GM23338 (cell line): ENCODE results near the gene GABARAP. TPM values are rescaled to one million over a fixed set of nuclear protein-coding genes. Genes with fewer than 3 reads are reported as not detected.

Experiments
- ATAC-seq: fragments of 200-7000 bp; cut with Tn5 transposase; 3 replicates; pipeline ENCODE4 v1.9.1; 2020
- DNase-seq: peaks from one replicate; pipeline ENCODE4 v3.0.0-alpha.2; 2015; ENCODE audit warnings: low spot score
- H2AFZ ChIP-seq: fragments of 200-600 bp; sonication (generic); 2 replicates; pipeline ENCODE4 v1.8.0; 2016; ENCODE audit warnings: antibody characterized with exemption, mild to moderate bottlenecking, moderate library complexity
- H3F3A ChIP-seq: fragments of 200-600 bp; sonication (generic); replicated peaks from 2 replicates; pipeline ENCODE4 v1.8.0; 2017; ENCODE audit warnings: antibody characterized with exemption, mixed run types, low read depth
- H3K27ac ChIP-seq: fragments of 200-600 bp; sonication (generic); 2 replicates; pipeline ENCODE4 v1.6.1; 2016; ENCODE audit warnings: low read depth
- H3K27me3 ChIP-seq: fragments of 200-600 bp; sonication (generic); 2 replicates; pipeline ENCODE4 v1.8.0; 2016; ENCODE audit warnings: mild to moderate bottlenecking, mixed run types, moderate library complexity; ENCODE audit not compliant: insufficient read depth
- H3K36me3 ChIP-seq: fragments of 200-600 bp; sonication (generic); 2 replicates; pipeline ENCODE4 v1.8.0; 2016; ENCODE audit warnings: mild to moderate bottlenecking; ENCODE audit not compliant: insufficient read depth
- H3K4me1 ChIP-seq: fragments of 200-600 bp; sonication (generic); 2 replicates; pipeline ENCODE4 v1.8.0; 2016; ENCODE audit warnings: mild to moderate bottlenecking, moderate library complexity; ENCODE audit not compliant: insufficient read depth
- H3K4me2 ChIP-seq: fragments of 200-600 bp; sonication (generic); 2 replicates; pipeline ENCODE4 v1.7.1; 2017; ENCODE audit warnings: mixed run types
- H3K4me3 ChIP-seq: fragments of 200-600 bp; sonication (generic); 2 replicates; pipeline ENCODE4 v1.6.1; 2016; ENCODE audit warnings: mixed run types
- H3K79me2 ChIP-seq: fragments of 200-600 bp; sonication (generic); replicated peaks from 2 replicates; pipeline ENCODE4 v1.8.0; 2017; ENCODE audit warnings: mild to moderate bottlenecking; ENCODE audit not compliant: insufficient read depth
- H3K9me2 ChIP-seq: fragments of 200-600 bp; sonication (generic); 2 replicates; pipeline ENCODE4 v1.8.0; 2017; ENCODE audit not compliant: insufficient read depth
- H4K20me1 ChIP-seq: fragments of 200-600 bp; sonication (generic); replicated peaks from 2 replicates; pipeline ENCODE4 v1.8.0; 2017; ENCODE audit warnings: mild to moderate bottlenecking; ENCODE audit not compliant: insufficient read depth
- H3K27ac Mint-ChIP-seq: 2 replicates; pipeline ENCODE4 v1.8.0; 2020; ENCODE audit warnings: inconsistent platforms, mild to moderate bottlenecking, moderate library complexity, mixed read lengths
- H3K27me3 Mint-ChIP-seq: 3 replicates; pipeline ENCODE4 v1.8.0; 2022; ENCODE audit warnings: low read depth, mild to moderate bottlenecking, moderate library complexity, mixed read lengths, inconsistent platforms; ENCODE audit not compliant: insufficient read depth, poor library complexity
- H3K36me3 Mint-ChIP-seq: 3 replicates; pipeline ENCODE4 v1.8.0; 2021; ENCODE audit warnings: low read depth, mild to moderate bottlenecking, inconsistent platforms, moderate library complexity, mixed read lengths
- H3K4me1 Mint-ChIP-seq: 3 replicates; pipeline ENCODE4 v1.8.0; 2020; ENCODE audit warnings: mild to moderate bottlenecking, inconsistent platforms, mixed read lengths
- H3K4me3 Mint-ChIP-seq: 3 replicates; pipeline ENCODE4 v1.8.0; 2021; ENCODE audit warnings: moderate library complexity, mild to moderate bottlenecking, inconsistent platforms, mixed read lengths
- H3K9me3 Mint-ChIP-seq: 3 replicates; pipeline ENCODE4 v1.8.0; 2020; ENCODE audit warnings: moderate library complexity, mild to moderate bottlenecking, inconsistent platforms, mixed read lengths
- CREB1 ChIP-seq: fragments of 250-450 bp; sonication (Bioruptor Pico); IDR thresholded peaks from 2 replicates; pipeline ENCODE4 v1.5.0; 2020; ENCODE audit warnings: low read depth, mild to moderate bottlenecking, moderate library complexity
- ETS1 ChIP-seq: IDR thresholded peaks from 2 replicates; pipeline ENCODE4 v1.6.1; 2016; ENCODE audit warnings: antibody characterized with exemption
- EZH2 ChIP-seq: fragments of 200-600 bp; sonication (generic); IDR thresholded peaks from one replicate; pipeline ENCODE4 v1.8.0; 2017; ENCODE audit warnings: antibody characterized with exemption, mild to moderate bottlenecking, low read depth; ENCODE audit not compliant: unreplicated experiment
- JUNB ChIP-seq: IDR thresholded peaks from one replicate; pipeline ENCODE4 v1.6.1; 2016; ENCODE audit warnings: antibody characterized with exemption; ENCODE audit not compliant: unreplicated experiment
- NANOG ChIP-seq: IDR thresholded peaks from 2 replicates; pipeline ENCODE4 v1.6.1; 2016; ENCODE audit warnings: antibody characterized with exemption, borderline replicate concordance
- POLR2AphosphoS5 ChIP-seq: IDR thresholded peaks from 2 replicates; pipeline ENCODE4 v1.6.1; 2016; ENCODE audit warnings: antibody characterized with exemption, low read depth
- ZNF331 ChIP-seq: fragments of 250-450 bp; sonication (Bioruptor Pico); IDR thresholded peaks from 2 replicates; pipeline ENCODE4 v1.5.0; 2020; ENCODE audit warnings: low read depth, mild to moderate bottlenecking, moderate library complexity
- long read RNA-seq: library from polyadenylated mRNA; unstranded; transcript quantifications from one replicate; pipeline ENCODE4 v2.0.0, GENCODE V29; 2020; ENCODE audit not compliant: unreplicated experiment
- polyA plus RNA-seq: library from polyadenylated mRNA; unstranded; fragments of >200 nt; fragmentation: Nextera tagmentation; extraction: Ambion mirVana; gene quantifications from 2 replicates; pipeline ENCODE4 v1.2.1, GENCODE V29; 2016
- total RNA-seq: library from RNA; depleted of rRNA; stranded (reverse); fragments of >200 nt; shearing (Covaris generic); gene quantifications from 2 replicates; pipeline ENCODE4 v1.2.3, GENCODE V29; 2014; rRNA removed
- TF ChIP-seq, protein P1 (sequence below): fragments of 250-450 bp; sonication (Bioruptor Pico); IDR thresholded peaks from 2 replicates; pipeline ENCODE4 v1.5.0; 2020; ENCODE audit warnings: mild to moderate bottlenecking, moderate library complexity

Gene GABARAP
- total RNA-seq (88.8 and 128 TPM in 2 replicates), polyA plus RNA-seq (497 and 520 TPM in 2 replicates)
- long read RNA-seq, transcript GABARAP-204 (3 exons, 837 nt) = minor isoform, 8 of 104 reads
- long read RNA-seq, transcript GABARAP-201 (4 exons, 1,634 nt) = major isoform, 92 of 104 reads
- long read RNA-seq, partial matches to known transcripts = 0 of 104 reads
- long read RNA-seq, other reads (novel, unspliced or antisense) = 3 of 104 reads

DNA sequence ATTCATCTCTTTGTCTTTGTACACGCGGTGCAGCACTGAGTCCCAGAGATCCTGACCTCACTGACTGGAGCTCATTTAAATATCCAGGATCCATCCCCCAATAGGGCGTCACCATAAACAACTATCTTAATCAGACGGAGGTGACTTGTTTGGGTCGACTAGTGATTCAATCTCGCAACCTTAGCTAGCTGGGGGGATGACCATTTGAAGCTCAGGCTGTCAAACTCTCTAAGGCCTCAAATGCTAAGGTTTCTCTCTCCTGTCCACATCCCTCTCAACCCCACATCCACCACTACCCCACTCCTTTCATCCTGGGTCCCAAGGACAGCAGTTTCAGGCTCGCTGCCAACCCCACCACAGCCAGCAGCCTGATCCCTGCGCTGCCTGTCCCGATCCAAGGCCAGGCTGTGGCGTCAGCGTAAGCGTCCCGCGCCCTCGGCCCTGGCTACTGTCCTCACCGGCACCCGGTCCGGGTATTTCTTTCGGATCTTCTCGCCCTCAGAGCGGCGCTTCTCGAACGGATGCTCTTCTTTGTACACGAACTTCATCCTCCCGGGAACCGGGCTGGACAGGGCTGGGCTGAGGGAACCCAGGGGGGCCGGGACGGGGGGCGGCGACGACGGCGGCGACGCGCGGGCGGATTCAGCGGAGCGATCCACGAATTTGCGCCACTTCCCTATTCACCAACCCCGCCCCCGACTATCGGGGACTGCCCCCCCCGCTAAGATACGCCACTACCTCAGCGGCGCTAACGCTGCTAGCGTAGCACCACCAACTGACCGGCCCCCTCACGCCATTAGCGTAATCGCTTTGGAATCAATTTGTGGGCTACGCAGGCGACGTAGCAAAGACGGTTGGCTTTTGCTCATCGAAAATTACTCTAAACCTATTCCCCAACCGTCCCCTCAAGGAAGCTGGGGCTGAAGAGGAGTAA is at the start of gene GABARAP:
GABARAP (minus strand) TSS at position 667 of the 934 bp plus-strand sequence; CDS start at position 548, 119 bp downstream.
- Histone ChIP-seq H4K20me1 (peaks cover 5% of the 10 kb centered on the region), H3K4me2 (peak within 1 kb of the TSS; percentile 81), H3K27me3 (no peaks in the 10 kb centered on the region), H3F3A (peaks cover 32% of the 10 kb centered on the region), H3K79me2 (peaks cover 38% of the 10 kb centered on the region), H3K4me3 (peak within 1 kb of the TSS; percentile 78), H3K4me1 (peaks cover 25% of the 10 kb centered on the region), H3K9me2 (no peaks in the 10 kb centered on the region), H3K36me3 (peaks cover 19% of the 10 kb centered on the region; the same call in 1 of the 2 replicates), H3K27ac (peak within 1 kb of the TSS; percentile 93), H2AFZ (peak within 1 kb of the TSS; percentile 84)
- peak within 1 kb of the TSS; percentile 97 for H3K27ac Mint-ChIP-seq
- peak; percentile 94 for DNase-seq
- H3K4me1 Mint-ChIP-seq = peaks cover 41% of the 10 kb centered on the region
- peak; percentile 10 for ATAC-seq
- TF ChIP-seq CREB1 (CRISPR knock-in tag) (peak; percentile 73), NANOG (no peak), POLR2AphosphoS5 (0 out of 2 replicates have a peak, but pooled peaks have one; percentile 17)
- no peaks in the 10 kb centered on the region; the same call in none of the 3 replicates for H3K9me3 Mint-ChIP-seq
- H3K27me3 Mint-ChIP-seq = peaks cover 29% of the 10 kb centered on the region
- H3K4me3 Mint-ChIP-seq = peak within 1 kb of the TSS; percentile 87
- H3K36me3 Mint-ChIP-seq = peaks cover 54% of the 10 kb centered on the region

- TF ChIP-seq JUNB (no peak), NANOG (no peak), ZNF331 (CRISPR knock-in tag) (no peak), ETS1 (no peak), CREB1 (CRISPR knock-in tag) (no peak), EZH2 (no peak)
- TF ChIP-seq, protein P1, sequence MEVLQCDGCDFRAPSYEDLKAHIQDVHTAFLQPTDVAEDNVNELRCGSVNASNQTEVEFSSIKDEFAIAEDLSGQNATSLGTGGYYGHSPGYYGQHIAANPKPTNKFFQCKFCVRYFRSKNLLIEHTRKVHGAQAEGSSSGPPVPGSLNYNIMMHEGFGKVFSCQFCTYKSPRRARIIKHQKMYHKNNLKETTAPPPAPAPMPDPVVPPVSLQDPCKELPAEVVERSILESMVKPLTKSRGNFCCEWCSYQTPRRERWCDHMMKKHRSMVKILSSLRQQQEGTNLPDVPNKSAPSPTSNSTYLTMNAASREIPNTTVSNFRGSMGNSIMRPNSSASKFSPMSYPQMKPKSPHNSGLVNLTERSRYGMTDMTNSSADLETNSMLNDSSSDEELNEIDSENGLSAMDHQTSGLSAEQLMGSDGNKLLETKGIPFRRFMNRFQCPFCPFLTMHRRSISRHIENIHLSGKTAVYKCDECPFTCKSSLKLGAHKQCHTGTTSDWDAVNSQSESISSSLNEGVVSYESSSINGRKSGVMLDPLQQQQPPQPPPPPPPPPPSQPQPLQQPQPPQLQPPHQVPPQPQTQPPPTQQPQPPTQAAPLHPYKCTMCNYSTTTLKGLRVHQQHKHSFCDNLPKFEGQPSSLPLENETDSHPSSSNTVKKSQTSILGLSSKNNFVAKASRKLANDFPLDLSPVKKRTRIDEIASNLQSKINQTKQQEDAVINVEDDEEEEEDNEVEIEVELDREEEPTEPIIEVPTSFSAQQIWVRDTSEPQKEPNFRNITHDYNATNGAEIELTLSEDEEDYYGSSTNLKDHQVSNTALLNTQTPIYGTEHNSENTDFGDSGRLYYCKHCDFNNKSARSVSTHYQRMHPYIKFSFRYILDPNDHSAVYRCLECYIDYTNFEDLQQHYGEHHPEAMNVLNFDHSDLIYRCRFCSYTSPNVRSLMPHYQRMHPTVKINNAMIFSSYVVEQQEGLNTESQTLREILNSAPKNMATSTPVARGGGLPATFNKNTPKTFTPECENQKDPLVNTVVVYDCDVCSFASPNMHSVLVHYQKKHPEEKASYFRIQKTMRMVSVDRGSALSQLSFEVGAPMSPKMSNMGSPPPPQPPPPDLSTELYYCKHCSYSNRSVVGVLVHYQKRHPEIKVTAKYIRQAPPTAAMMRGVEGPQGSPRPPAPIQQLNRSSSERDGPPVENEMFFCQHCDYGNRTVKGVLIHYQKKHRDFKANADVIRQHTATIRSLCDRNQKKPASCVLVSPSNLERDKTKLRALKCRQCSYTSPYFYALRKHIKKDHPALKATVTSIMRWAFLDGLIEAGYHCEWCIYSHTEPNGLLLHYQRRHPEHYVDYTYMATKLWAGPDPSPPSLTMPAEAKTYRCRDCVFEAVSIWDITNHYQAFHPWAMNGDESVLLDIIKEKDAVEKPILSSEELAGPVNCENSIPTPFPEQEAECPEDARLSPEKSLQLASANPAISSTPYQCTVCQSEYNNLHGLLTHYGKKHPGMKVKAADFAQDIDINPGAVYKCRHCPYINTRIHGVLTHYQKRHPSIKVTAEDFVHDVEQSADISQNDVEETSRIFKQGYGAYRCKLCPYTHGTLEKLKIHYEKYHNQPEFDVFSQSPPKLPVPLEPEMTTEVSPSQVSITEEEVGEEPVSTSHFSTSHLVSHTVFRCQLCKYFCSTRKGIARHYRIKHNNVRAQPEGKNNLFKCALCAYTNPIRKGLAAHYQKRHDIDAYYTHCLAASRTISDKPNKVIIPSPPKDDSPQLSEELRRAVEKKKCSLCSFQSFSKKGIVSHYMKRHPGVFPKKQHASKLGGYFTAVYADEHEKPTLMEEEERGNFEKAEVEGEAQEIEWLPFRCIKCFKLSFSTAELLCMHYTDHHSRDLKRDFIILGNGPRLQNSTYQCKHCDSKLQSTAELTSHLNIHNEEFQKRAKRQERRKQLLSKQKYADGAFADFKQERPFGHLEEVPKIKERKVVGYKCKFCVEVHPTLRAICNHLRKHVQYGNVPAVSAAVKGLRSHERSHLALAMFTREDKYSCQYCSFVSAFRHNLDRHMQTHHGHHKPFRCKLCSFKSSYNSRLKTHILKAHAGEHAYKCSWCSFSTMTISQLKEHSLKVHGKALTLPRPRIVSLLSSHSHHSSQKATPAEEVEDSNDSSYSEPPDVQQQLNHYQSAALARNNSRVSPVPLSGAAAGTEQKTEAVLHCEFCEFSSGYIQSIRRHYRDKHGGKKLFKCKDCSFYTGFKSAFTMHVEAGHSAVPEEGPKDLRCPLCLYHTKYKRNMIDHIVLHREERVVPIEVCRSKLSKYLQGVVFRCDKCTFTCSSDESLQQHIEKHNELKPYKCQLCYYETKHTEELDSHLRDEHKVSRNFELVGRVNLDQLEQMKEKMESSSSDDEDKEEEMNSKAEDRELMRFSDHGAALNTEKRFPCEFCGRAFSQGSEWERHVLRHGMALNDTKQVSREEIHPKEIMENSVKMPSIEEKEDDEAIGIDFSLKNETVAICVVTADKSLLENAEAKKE (CRISPR knock-in tag) = no peak
- H3K27ac Mint-ChIP-seq = no peak overlapping the region
- peaks cover 30% of the 10 kb centered on the region for H3K4me1 Mint-ChIP-seq
- Histone ChIP-seq H3K27ac (no peak overlapping the region), H4K20me1 (peaks cover 6% of the 10 kb centered on the region; the same call in 1 of the 2 replicates), H3K4me3 (no peak overlapping the region), H3K9me2 (no peaks in the 10 kb centered on the region), H3K79me2 (no peaks in the 10 kb centered on the region), H3K4me1 (peaks cover 15% of the 10 kb centered on the region), H3F3A (peaks cover 14% of the 10 kb centered on the region), H2AFZ (no peak overlapping the region), H3K36me3 (peaks cover 2% of the 10 kb centered on the region; the same call in 1 of the 2 replicates), H3K27me3 (peaks cover 5% of the 10 kb centered on the region), H3K4me2 (no peak overlapping the region)
- H3K4me3 Mint-ChIP-seq = no peak overlapping the region; the same call in 2 of the 3 replicates
- peaks cover 18% of the 10 kb centered on the region for H3K36me3 Mint-ChIP-seq
- no peak for DNase-seq
- H3K27me3 Mint-ChIP-seq = peaks cover 21% of the 10 kb centered on the region
- peaks cover 4% of the 10 kb centered on the region; the same call in 1 of the 3 replicates for H3K9me3 Mint-ChIP-seq
- no peak for ATAC-seq
Observed at GRCh38 chr17:7290685-7291084, 48.4 kb upstream of the GABARAP start.
